Measurements from ENCODE around the gene FBXW10B.

DNA sequence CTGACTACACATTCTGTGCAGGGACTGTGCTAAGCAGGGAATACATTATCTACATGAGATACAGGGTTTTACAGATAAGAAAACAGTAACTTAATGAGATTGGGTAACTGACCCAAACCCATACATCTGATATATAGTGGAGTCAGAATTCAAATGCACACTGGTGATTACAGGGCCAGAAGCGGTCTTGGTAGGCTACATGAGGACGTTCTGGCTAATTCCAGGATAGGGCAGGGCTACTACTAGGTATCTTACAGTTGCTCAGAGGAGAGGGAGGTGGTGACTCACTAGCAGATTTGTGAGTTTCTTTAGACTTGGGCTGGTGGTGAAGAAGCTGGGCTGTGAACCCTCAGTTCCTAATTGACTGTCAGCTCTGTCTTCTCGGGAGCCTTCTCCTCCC, 43.2 kb upstream of the FBXW10B start:
- TF ChIP-seq, protein P1, sequence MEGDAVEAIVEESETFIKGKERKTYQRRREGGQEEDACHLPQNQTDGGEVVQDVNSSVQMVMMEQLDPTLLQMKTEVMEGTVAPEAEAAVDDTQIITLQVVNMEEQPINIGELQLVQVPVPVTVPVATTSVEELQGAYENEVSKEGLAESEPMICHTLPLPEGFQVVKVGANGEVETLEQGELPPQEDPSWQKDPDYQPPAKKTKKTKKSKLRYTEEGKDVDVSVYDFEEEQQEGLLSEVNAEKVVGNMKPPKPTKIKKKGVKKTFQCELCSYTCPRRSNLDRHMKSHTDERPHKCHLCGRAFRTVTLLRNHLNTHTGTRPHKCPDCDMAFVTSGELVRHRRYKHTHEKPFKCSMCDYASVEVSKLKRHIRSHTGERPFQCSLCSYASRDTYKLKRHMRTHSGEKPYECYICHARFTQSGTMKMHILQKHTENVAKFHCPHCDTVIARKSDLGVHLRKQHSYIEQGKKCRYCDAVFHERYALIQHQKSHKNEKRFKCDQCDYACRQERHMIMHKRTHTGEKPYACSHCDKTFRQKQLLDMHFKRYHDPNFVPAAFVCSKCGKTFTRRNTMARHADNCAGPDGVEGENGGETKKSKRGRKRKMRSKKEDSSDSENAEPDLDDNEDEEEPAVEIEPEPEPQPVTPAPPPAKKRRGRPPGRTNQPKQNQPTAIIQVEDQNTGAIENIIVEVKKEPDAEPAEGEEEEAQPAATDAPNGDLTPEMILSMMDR (IDR thresholded peaks at IDR 0.05): no peak
- no peak for TF ChIP-seq POLR2A (IDR thresholded peaks at IDR 0.05)

Measured in Peyer's patch (tissue), 4 donors.